Upper lobe of right lung (tissue), 1 donor: ENCODE data around the gene TGFB2. TPM values are rescaled to one million over a fixed set of nuclear protein-coding genes. Genes with fewer than 3 reads are reported as not detected.

ENCODE experiments used
- ATAC-seq: fragments of 200-7000 bp; cut with Tn5 transposase; one replicate; pipeline ENCODE4 v1.9.1; 2020; ENCODE audit warnings: mild to moderate bottlenecking, moderate library complexity
- DNase-seq: peaks from one replicate; pipeline ENCODE4 v3.0.0-alpha.2; 2020
- H3K27ac ChIP-seq: fragments of 200-600 bp; one replicate; pipeline ENCODE4 v1.8.0; 2022
- H3K27me3 ChIP-seq: fragments of 200-600 bp; one replicate; pipeline ENCODE4 v1.8.0; 2022; ENCODE audit warnings: mild to moderate bottlenecking
- H3K36me3 ChIP-seq: fragments of 200-600 bp; one replicate; pipeline ENCODE4 v1.8.0; 2022
- H3K4me1 ChIP-seq: fragments of 200-600 bp; one replicate; pipeline ENCODE4 v1.8.0; 2022
- H3K4me3 ChIP-seq: fragments of 200-600 bp; one replicate; pipeline ENCODE4 v1.8.0; 2022; ENCODE audit warnings: mild to moderate bottlenecking
- H3K9me3 ChIP-seq: fragments of 200-600 bp; one replicate; pipeline ENCODE4 v1.8.0; 2022
- CTCF ChIP-seq: fragments of 200-600 bp; IDR thresholded peaks from one replicate; pipeline ENCODE4 v1.8.0; 2022; ENCODE audit warnings: antibody characterized with exemption
- intact Hi-C: fragments of 100-400 bp; cut with DNase I; formaldehyde crosslinking; loops from one replicate; pipeline ENCODE4 v1.11.0; 2022
- total RNA-seq: library from RNA; stranded (reverse); fragmentation: NEBNext Ultra II Directional; extraction: Animal tissue kit (Norgen Biotek cat#: 25700); gene quantifications from one replicate; pipeline ENCODE4 v1.2.1, GENCODE V29; 2021
- donor health status: DM: no; HTN: yes; CAD: no; lungs with severe emphysema.

Gene TGFB2
- total RNA-seq, 1 donor from 2014 or later = 19.8 TPM

- Histone ChIP-seq H3K4me3 (no peak overlapping the region), H3K4me1 (peaks cover 18% of the 10 kb centered on the region), H3K9me3 (no peaks in the 10 kb centered on the region), H3K27ac (peak overlapping the region; percentile 72), H3K36me3 (no peaks in the 10 kb centered on the region), H3K27me3 (no peaks in the 10 kb centered on the region)
- intact Hi-C loops = no loop called here
- peak; percentile 90 for ATAC-seq
- no peak for DNase-seq
- TF ChIP-seq CTCF = no peak
Observed at GRCh38 chr1:218459878-218460711, 115.0 kb downstream of the TGFB2 start.

GRCh38 chr1:218461351-218461750 is 116.2 kb downstream of the TGFB2 start:
- DNase-seq = no peak
- intact Hi-C loops = no loop called here
- Histone ChIP-seq H3K36me3 (no peaks in the 10 kb centered on the region), H3K27me3 (no peaks in the 10 kb centered on the region), H3K4me3 (no peak overlapping the region), H3K4me1 (peaks cover 22% of the 10 kb centered on the region), H3K9me3 (no peaks in the 10 kb centered on the region), H3K27ac (no peak overlapping the region)
- ATAC-seq = no peak
- no peak for TF ChIP-seq CTCF

- Histone ChIP-seq H3K4me1 (peaks cover 25% of the 10 kb centered on the region), H3K9me3 (no peaks in the 10 kb centered on the region), H3K27me3 (no peaks in the 10 kb centered on the region), H3K4me3 (no peak overlapping the region), H3K27ac (no peak overlapping the region), H3K36me3 (no peaks in the 10 kb centered on the region)
- no peak for ATAC-seq
- TF ChIP-seq CTCF = no peak
- intact Hi-C loops = no loop called here
- DNase-seq = no peak
Observed at GRCh38 chr1:218462116-218462515, 117.0 kb downstream of the TGFB2 start.

GRCh38 chr1:218462587-218462986 is 117.5 kb downstream of the TGFB2 start:
- TF ChIP-seq CTCF = no peak
- intact Hi-C loops = no loop called here
- ATAC-seq (no peak), DNase-seq (no peak)
- H3K36me3 ChIP-seq = no peaks in the 10 kb centered on the region
- H3K27ac ChIP-seq = peak overlapping the region; percentile 59
- H3K27me3 ChIP-seq = no peaks in the 10 kb centered on the region
- peaks cover 28% of the 10 kb centered on the region for H3K4me1 ChIP-seq
- no peak overlapping the region for H3K4me3 ChIP-seq
- no peaks in the 10 kb centered on the region for H3K9me3 ChIP-seq

GRCh38 chr1:218463194-218464156 is 118.3 kb downstream of the TGFB2 start:
- ATAC-seq (peak; percentile 69), DNase-seq (no peak)
- no peaks in the 10 kb centered on the region for H3K9me3 ChIP-seq
- TF ChIP-seq CTCF = no peak
- no peaks in the 10 kb centered on the region for H3K27me3 ChIP-seq
- intact Hi-C loops = no loop called here
- peaks cover 35% of the 10 kb centered on the region for H3K4me1 ChIP-seq
- no peak overlapping the region for H3K4me3 ChIP-seq
- no peaks in the 10 kb centered on the region for H3K36me3 ChIP-seq
- peak overlapping the region; percentile 59 for H3K27ac ChIP-seq
